Fibroblast of mammary gland (primary cell): ENCODE data around the gene TPPP.

Experiments
- DNase-seq: peaks from one replicate; pipeline ENCODE4 v3.0.0-alpha.2; 2010; ENCODE audit warnings: low read depth
- H3K4me3 ChIP-seq: 2 replicates; pipeline ENCODE4 v1.5.1; 2011; ENCODE audit warnings: low read depth, mild to moderate bottlenecking, low read length, moderate library complexity; ENCODE audit not compliant: control insufficient read depth
- CTCF ChIP-seq: conservative IDR thresholded peaks from 2 replicates; pipeline ENCODE4 v1.5.1; 2011; ENCODE audit warnings: low read depth, low read length, inconsistent platforms; ENCODE audit not compliant: control insufficient read depth, insufficient read depth

Gene TPPP

GRCh38 chr5:652023-652515 lies 41.1 kb downstream of the TPPP start:
- no peak for DNase-seq
- H3K4me3 ChIP-seq = no peak overlapping the region
- TF ChIP-seq CTCF = no peak

DNA sequence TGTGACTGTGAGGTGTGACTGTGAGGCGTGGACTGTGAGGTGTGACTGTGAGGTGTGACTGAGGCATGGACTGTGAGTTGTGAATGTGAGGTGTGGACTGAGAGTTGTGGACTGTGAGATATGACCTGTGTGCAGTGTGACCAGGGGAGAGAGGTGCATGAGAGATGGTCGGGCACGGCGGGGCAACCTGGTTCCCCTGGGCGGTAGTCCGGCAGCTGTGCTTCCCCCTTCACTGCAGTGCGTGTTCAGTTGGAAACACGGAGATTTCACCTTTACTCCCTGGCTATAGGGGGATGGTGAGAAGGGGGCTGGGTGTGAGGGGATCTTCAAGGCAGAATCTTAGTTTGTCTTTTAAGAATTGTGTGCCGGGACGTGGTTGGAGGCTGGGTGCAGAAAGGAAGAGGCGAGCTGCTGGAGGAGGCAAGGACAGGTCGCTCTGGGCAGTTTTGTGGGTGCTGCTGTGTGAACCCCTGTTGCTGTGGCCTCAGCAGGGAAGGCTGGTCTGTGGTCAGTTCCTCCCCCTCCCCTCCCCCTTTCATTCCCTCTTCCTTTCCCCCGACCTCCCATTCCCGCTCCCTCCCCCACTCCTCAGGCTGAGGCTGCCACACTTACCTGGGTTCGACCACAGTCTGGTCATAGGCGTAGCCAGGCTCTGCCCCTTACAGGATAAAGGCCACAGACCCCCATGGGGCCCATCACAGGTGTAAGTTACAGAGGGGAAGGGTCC lies 41.7 kb downstream of the TPPP start:
- no peak for TF ChIP-seq CTCF
- no peak for DNase-seq
- no peak overlapping the region for H3K4me3 ChIP-seq

DNA sequence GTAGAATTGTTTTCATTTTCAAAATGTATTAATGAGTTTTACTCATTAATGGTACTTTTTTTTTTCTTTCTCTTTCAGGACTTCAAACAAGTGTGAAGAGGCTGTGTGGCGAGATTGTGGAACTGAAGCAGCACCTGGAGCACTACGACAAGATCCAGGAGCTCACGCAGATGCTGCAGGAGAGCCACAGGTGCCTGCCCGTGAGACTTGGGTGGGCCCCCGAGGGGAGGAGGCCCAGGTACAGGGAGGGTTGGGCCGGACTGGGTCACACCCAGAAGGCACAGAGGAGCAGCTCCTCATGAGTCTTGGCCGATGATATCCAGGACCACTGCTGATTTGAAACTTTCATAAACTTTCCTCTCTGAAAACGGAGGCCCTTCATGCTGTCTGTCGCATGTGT lies 45.4 kb downstream of the TPPP start:
- no peak for DNase-seq
- no peak overlapping the region for H3K4me3 ChIP-seq
- no peak for TF ChIP-seq CTCF

- DNase-seq = no peak
- H3K4me3 ChIP-seq = no peak overlapping the region
- no peak for TF ChIP-seq CTCF
These were observed 45.8 kb downstream of the TPPP start for GRCh38 chr5:647311-647710.

DNA sequence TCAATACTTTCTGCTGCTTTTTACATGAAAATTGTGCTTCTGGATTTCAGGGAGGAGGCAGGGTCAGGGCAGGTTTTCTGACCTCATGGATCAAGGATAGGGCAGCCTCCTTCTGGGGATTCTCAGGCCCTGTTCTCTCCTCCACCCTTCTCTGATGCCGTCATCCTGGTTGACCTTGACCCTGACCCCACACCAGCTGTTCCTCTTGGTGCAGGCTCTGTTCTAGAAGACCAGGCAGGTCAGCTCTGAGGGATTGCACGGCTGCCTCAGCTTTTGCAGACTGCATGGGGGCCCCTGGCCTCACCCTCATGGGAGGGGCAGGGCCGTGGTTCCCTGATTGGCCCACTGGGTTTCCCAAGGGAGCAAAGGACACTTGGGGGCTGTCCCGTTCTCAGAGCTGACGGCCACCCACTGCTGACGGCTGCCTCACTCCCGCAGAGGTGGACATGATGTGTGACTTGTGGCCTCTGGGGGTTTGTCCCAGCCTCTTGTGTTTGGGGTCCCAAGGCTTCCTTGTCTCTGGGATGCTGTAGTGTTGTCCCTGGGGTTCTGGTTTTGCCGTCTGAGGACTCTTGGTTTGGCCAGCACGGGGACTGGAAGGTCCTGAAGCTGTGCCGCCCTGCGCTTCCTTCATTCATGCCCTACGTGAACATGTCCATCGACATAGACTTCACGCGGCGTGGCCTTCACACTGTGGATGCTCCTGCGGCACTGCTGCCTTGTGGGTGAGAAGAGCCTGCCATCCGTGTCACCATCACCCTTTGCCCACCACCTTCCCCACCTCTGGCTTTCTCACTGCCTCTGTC lies 46.6 kb downstream of the TPPP start:
- DNase-seq = no peak
- TF ChIP-seq CTCF = no peak
- no peak overlapping the region for H3K4me3 ChIP-seq

DNA sequence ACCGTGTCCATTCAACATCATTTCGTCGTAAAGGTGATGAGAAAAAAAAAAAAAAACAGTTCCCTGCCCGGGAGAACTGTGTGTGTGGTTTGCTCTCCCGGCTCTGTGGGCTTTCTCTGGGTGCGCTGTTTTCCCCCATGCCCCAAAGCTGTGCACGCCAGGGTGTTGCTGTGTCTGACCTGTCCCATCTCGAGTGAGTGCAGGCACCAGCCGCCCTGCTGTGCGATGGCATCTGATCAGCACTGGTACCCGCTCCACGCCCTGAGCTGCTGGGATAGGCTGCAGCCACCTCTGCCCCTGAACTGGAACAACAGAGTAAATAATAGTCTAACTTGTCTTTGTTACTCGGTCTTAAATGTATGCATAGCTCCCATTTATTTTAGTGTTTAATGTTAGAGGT lies 47.7 kb downstream of the TPPP start:
- DNase-seq = no peak
- H3K4me3 ChIP-seq = no peak overlapping the region
- TF ChIP-seq CTCF = no peak
